T-cell (primary cell): Measurements from ENCODE around the gene CSAG3. TPM values are rescaled to one million over a fixed set of nuclear protein-coding genes. Genes with fewer than 3 reads are reported as not detected.
"Not testable (repeated sequence)": the region's sequence is repeated elsewhere in the genome, so short reads cannot be mapped to it uniquely, and the experiment has no call there.

Experiments used
- ATAC-seq, 4 experiments: fragments of 200-7000 bp in 3 of 4; fragments of 150-1000 bp in 1 of 4; cut with Tn5 transposase; replicated peaks in 1 of 4; 1 replicate in 3 of 4; 2 replicates in 1 of 4; pipeline ENCODE4 v1.10.0; 2021; ENCODE audit warnings: moderate library complexity in 3 of 4, mild to moderate bottlenecking in 2 of 4, moderate number of reproducible peaks in 1 of 4
- CTCF ChIA-PET, 2 donors: fragments of 300-600 bp; sonication (Branson Sonifier 250); formaldehyde crosslinking; loops; one replicate each; lab custom pipeline; 2022; ENCODE audit warnings: antibody characterized with exemption in 2 of 2; lab: Charles Lee
- POLR2A ChIA-PET, 2 donors: fragments of 300-600 bp; sonication (Branson Sonifier 250); formaldehyde crosslinking; loops; one replicate each; lab custom pipeline; 2022; ENCODE audit warnings: antibody characterized with exemption in 2 of 2; lab: Charles Lee
- DNase-seq, 35 experiments: peaks; one replicate each; pipeline versions ENCODE4 v3.0.0 to v3.0.0-alpha.2; 2013 to 2023
- H3K27ac ChIP-seq: one replicate; pipeline ENCODE4 v1.5.1; 2013; ENCODE audit warnings: low read length
- H3K27me3 ChIP-seq, 2 experiments: replicated peaks in 1 of 2; 1 replicate in 1 of 2; 2 replicates in 1 of 2; pipeline versions ENCODE4 v1.6.1 to v1.7.0; 2013; ENCODE audit warnings: low read length in 1 of 2, mixed read lengths in 1 of 2; ENCODE audit not compliant: control insufficient read depth in 2 of 2, insufficient read depth in 2 of 2; ENCODE audit errors: extremely low read depth in 1 of 2
- H3K36me3 ChIP-seq, 2 donors: 1 replicate in 1 of 2; 2 replicates in 1 of 2; pipeline versions ENCODE4 v1.6.1 to v1.7.0; 2013; ENCODE audit warnings: low read length in 1 of 2; ENCODE audit not compliant: control insufficient read depth in 2 of 2, insufficient read depth in 1 of 2; ENCODE audit errors: extremely low read depth in 1 of 2
- H3K4me1 ChIP-seq, 2 experiments: 1 replicate in 1 of 2; 2 replicates in 1 of 2; pipeline versions ENCODE4 v1.6.1 to v1.7.0; 2013; ENCODE audit warnings: low read length in 2 of 2, mixed read lengths in 1 of 2; ENCODE audit not compliant: insufficient read depth in 2 of 2, control insufficient read depth in 1 of 2; ENCODE audit errors: extremely low read depth in 1 of 2
- H3K4me3 ChIP-seq, 2 donors: 1 replicate in 1 of 2; 2 replicates in 1 of 2; pipeline versions ENCODE4 v1.5.1 to v1.7.0; 2013; ENCODE audit warnings: mild to moderate bottlenecking in 2 of 2, low read length in 1 of 2, moderate library complexity in 1 of 2; ENCODE audit not compliant: control insufficient read depth in 1 of 2; ENCODE audit errors: extremely low read depth in 1 of 2
- H3K9me3 ChIP-seq: 2 replicates; pipeline ENCODE4 v1.7.0; 2013
- H3K27ac Mint-ChIP-seq, 2 donors: one replicate each; pipeline ENCODE4 v1.8.0; 2020 to 2021; ENCODE audit warnings: mild to moderate bottlenecking in 2 of 2, mixed read lengths in 2 of 2
- H3K27me3 Mint-ChIP-seq, 2 donors: one replicate each; pipeline ENCODE4 v1.8.0; 2021 to 2022; ENCODE audit warnings: mixed read lengths in 2 of 2
- H3K36me3 Mint-ChIP-seq: one replicate; pipeline ENCODE4 v1.8.0; 2021; ENCODE audit warnings: mixed read lengths
- H3K4me1 Mint-ChIP-seq, 3 donors: one replicate each; pipeline ENCODE4 v1.8.0; 2020 to 2022; ENCODE audit warnings: mixed read lengths in 3 of 3, mild to moderate bottlenecking in 1 of 3
- H3K4me3 Mint-ChIP-seq, 3 donors: one replicate each; pipeline ENCODE4 v1.8.0; 2020 to 2022; ENCODE audit warnings: mild to moderate bottlenecking in 3 of 3, mixed read lengths in 3 of 3, moderate library complexity in 3 of 3
- H3K9me3 Mint-ChIP-seq, 3 donors: one replicate each; pipeline ENCODE4 v1.8.0; 2020 to 2022; ENCODE audit warnings: mixed read lengths in 3 of 3
- WGBS: methylation state at CpG from one replicate; pipeline ENCODE4 v1.1.5; 2013; ENCODE audit warnings: missing lambda C conversion rate; ENCODE audit not compliant: insufficient coverage; 5-methylcytosine and 5-hydroxymethylcytosine counted together
- total RNA-seq, 35 experiments: library from RNA in 6 of 35; stranded (reverse) in 6 of 35; fragments of 120-200 nt in 1 of 35; gene quantifications; one replicate each; pipeline versions ENCODE4 v1.2.1 to v1.2.4 and lab custom pipeline; 2013 to 2026

The CSAG3 gene
- total RNA-seq, 5 donors from 2014 or later (not counting 1 experiment from before 2014, with no cell fraction given) = not detected

DNA sequence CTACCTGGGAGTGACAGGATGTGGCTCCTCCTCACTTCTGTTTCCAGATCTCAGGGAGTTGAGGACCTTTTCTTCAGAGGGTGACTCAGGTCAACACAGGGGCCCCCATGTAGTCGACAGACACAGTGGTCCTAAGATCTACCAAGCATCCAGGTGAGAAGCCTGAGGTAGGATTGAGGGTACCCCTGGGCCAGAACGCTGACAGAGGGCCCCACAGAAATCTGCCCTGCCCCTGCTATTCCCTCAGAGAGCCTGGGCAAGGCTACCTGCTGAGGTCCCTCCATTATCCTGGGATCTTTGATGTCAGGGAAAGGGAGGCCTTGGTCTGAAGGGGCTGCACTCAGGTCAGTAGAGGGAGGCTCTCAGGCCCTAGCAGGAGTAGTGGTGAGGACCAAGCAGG lies 23.9 kb upstream of the CSAG3 start:
- Mint-ChIP-seq H3K36me3 (no peaks in the 10 kb centered on the region), H3K4me3 (no peak overlapping the region), H3K4me1 (no peaks in the 10 kb centered on the region), H3K9me3 (no peaks in the 10 kb centered on the region), H3K27me3 (peaks cover 0 to 4% of the 10 kb centered on the region in 2 donors), H3K27ac (no peak overlapping the region)
- DNase-seq = no peak
- no peak for ATAC-seq
- ChIA-PET CTCF (no interaction called here), POLR2A (no interaction called here)
- Histone ChIP-seq H3K4me3 (no peak overlapping the region), H3K36me3 (no peaks in the 10 kb centered on the region), H3K4me1 (no peaks in the 10 kb centered on the region), H3K9me3 (no peaks in the 10 kb centered on the region), H3K27ac (no peak overlapping the region), H3K27me3 (no peaks in the 10 kb centered on the region)
- no CpG with 5 or more reads among the region's 2 CpGs for WGBS

GRCh38 chrX:152735860-152736511 lies 23.0 kb upstream of the CSAG3 start:
- ATAC-seq (no peak), DNase-seq (no peak)
- POLR2A ChIA-PET = no interaction called here
- H3K9me3 ChIP-seq = no peaks in the 10 kb centered on the region
- H3K9me3 Mint-ChIP-seq = no peaks in the 10 kb centered on the region
- no peaks in the 10 kb centered on the region for H3K27me3 ChIP-seq
- H3K36me3 Mint-ChIP-seq = no peaks in the 10 kb centered on the region
- no peaks in the 10 kb centered on the region for H3K4me1 Mint-ChIP-seq
- H3K4me1 ChIP-seq = no peaks in the 10 kb centered on the region
- peaks cover 0 to 4% of the 10 kb centered on the region in 2 donors for H3K27me3 Mint-ChIP-seq
- CTCF ChIA-PET = no interaction called here
- no peak overlapping the region for H3K27ac ChIP-seq
- H3K36me3 ChIP-seq = no peaks in the 10 kb centered on the region
- H3K4me3 Mint-ChIP-seq = no peak overlapping the region
- H3K27ac Mint-ChIP-seq = no peak overlapping the region
- WGBS = 75% methylated on average over 4 of the region's 12 CpGs
- H3K4me3 ChIP-seq = no peak overlapping the region

DNA sequence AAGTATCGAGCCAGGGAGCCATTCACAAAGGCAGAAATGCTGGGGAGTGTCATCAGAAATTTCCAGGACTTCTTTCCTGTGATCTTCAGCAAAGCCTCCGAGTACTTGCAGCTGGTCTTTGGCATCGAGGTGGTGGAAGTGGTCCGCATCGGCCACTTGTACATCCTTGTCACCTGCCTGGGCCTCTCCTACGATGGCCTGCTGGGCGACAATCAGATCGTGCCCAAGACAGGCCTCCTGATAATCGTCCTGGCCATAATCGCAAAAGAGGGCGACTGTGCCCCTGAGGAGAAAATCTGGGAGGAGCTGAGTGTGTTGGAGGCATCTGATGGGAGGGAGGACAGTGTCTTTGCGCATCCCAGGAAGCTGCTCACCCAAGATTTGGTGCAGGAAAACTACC lies 22.5 kb upstream of the CSAG3 start:
- DNase-seq, H3K27me3 Mint-ChIP-seq, H3K36me3 Mint-ChIP-seq, H3K4me1 ChIP-seq, H3K4me1 Mint-ChIP-seq, H3K27me3 ChIP-seq, H3K4me3 Mint-ChIP-seq, H3K27ac ChIP-seq, ATAC-seq, H3K27ac Mint-ChIP-seq, CTCF ChIA-PET, H3K9me3 ChIP-seq, H3K4me3 ChIP-seq, H3K36me3 ChIP-seq, POLR2A ChIA-PET, H3K9me3 Mint-ChIP-seq: not testable (repeated sequence)
- 83% methylated on average over 4 of the region's 12 CpGs for WGBS

- no peak overlapping the region for H3K4me3 Mint-ChIP-seq
- peaks cover 0 to 6% of the 10 kb centered on the region in 2 donors for H3K27me3 Mint-ChIP-seq
- CTCF ChIA-PET = no interaction called here
- WGBS = no CpG with 5 or more reads among the region's 5 CpGs
- POLR2A ChIA-PET = no interaction called here
- ATAC-seq = no peak
- Histone ChIP-seq H3K4me1 (no peaks in the 10 kb centered on the region), H3K4me3 (no peak overlapping the region), H3K36me3 (no peaks in the 10 kb centered on the region), H3K27ac (no peak overlapping the region), H3K27me3 (no peaks in the 10 kb centered on the region), H3K9me3 (no peaks in the 10 kb centered on the region)
- H3K36me3 Mint-ChIP-seq = no peaks in the 10 kb centered on the region
- no peak overlapping the region for H3K27ac Mint-ChIP-seq
- H3K9me3 Mint-ChIP-seq = no peaks in the 10 kb centered on the region
- no peak for DNase-seq
- H3K4me1 Mint-ChIP-seq = no peaks in the 10 kb centered on the region
Observed at GRCh38 chrX:152738560-152738959, 20.5 kb upstream of the CSAG3 start.

DNA sequence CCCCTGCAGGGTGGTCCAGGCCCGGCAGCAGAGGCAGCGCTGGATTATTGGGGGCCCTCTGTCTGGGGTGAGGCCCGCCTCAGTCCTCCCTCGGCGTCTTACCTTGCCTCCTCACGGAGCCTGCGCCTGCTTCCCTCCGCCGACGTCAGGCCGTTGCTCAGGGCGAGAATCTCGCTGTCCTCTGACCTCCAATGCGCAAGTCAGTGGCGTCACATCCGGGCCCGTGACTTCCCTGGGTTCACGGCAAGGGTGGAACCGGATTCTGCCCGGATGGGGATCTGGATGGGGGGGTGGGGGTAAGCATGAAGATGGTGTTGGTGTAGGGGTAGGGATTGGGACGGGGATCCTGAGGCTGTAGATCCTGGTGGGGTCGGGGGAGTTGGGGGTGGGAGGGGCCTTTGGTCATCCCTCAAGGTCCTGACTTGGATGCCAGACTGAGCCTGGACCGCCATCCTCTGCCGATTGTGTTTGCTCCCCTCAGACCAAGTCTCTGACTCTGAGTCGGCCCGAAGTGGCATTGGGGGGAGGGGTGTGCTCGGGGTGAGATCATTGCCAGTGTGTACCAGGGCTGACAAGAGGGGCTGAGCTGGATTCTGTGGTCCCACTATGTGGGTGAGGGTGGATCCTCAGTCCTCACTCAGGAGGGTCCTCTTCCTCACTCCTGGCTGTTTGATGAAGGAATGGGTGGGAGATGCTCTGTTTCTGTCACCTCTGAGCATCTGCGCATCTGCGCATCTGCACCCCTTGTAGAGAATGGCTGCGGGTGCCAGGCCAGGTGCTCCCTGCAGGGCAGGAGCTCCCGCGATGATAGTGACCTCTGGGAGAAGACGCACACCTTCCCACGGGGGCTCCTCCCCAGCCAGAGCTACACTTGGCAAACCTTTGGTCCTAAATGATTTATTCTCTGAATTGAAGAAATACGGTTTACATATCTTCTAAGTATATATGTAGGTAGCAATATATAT lies 5.0 kb upstream of the CSAG3 start, which contains the start of gene MAGEA2:
Gene MAGEA2 (minus strand): TSS at position 157 of the 965 bp plus-strand sequence. CDS start 2,479 bp downstream, outside the sequence.
- H3K36me3 Mint-ChIP-seq, H3K4me1 Mint-ChIP-seq, CTCF ChIA-PET, H3K27ac ChIP-seq, H3K27ac Mint-ChIP-seq, H3K4me3 ChIP-seq, H3K27me3 ChIP-seq, H3K9me3 ChIP-seq, ATAC-seq, H3K9me3 Mint-ChIP-seq, H3K4me3 Mint-ChIP-seq, POLR2A ChIA-PET, H3K4me1 ChIP-seq, DNase-seq, H3K36me3 ChIP-seq, H3K27me3 Mint-ChIP-seq: not testable (repeated sequence)
- no CpG with 5 or more reads among the region's 35 CpGs for WGBS

GRCh38 chrX:152754871-152755270 lies 4.1 kb upstream of the CSAG3 start:
- not testable (repeated sequence) for H3K9me3 ChIP-seq, H3K27me3 Mint-ChIP-seq

More at GRCh38 chrX:152754871-152755270, 4.1 kb upstream of the CSAG3 start:
- POLR2A ChIA-PET, H3K27ac Mint-ChIP-seq, H3K36me3 Mint-ChIP-seq, ATAC-seq, H3K4me1 ChIP-seq, DNase-seq, CTCF ChIA-PET, H3K4me3 Mint-ChIP-seq, H3K27me3 ChIP-seq, H3K4me1 Mint-ChIP-seq, H3K9me3 Mint-ChIP-seq, H3K4me3 ChIP-seq, H3K36me3 ChIP-seq, H3K27ac ChIP-seq: not testable (repeated sequence)
- WGBS = no CpG with 5 or more reads among the region's 5 CpGs
